Tibial artery (tissue), 4 donors: ENCODE results near the gene HERC3.
A peak's percentile ranks its signal among the peaks of the same experiment; 100 is the strongest.

Experiments used
- DNase-seq, 2 donors: peaks; one replicate each; pipeline ENCODE4 v3.0.0-alpha.2; 2019
- H3K27ac ChIP-seq, 2 donors: fragments of 200-600 bp; sonication (generic) in 1 of 2; 1 replicate in 1 of 2; 2 replicates in 1 of 2; pipeline ENCODE4 v1.5.1; 2018 to 2019; ENCODE audit warnings: mild to moderate bottlenecking in 1 of 2
- H3K27me3 ChIP-seq, 2 donors: fragments of 200-600 bp; sonication (generic) in 1 of 2; one replicate each; pipeline versions ENCODE4 v1.5.1 to v1.6.0; 2016 to 2019
- H3K36me3 ChIP-seq, 3 donors: fragments of 200-600 bp; sonication (generic) in 2 of 3; one replicate each; pipeline ENCODE4 v1.5.1; 2016 to 2019; ENCODE audit warnings: mild to moderate bottlenecking in 2 of 3
- H3K4me1 ChIP-seq, 4 donors: fragments of 200-600 bp; sonication (generic) in 2 of 4; 1 replicate in 3 of 4; 2 replicates in 1 of 4; pipeline ENCODE4 v1.5.1; 2016 to 2019
- H3K4me3 ChIP-seq, 2 donors: fragments of 200-600 bp; sonication (generic) in 1 of 2; 1 replicate in 1 of 2; 2 replicates in 1 of 2; pipeline ENCODE4 v1.5.1; 2018 to 2019; ENCODE audit warnings: mild to moderate bottlenecking in 2 of 2
- H3K9me3 ChIP-seq, 3 donors: fragments of 200-600 bp; sonication (generic) in 1 of 3; one replicate each; pipeline ENCODE4 v1.5.1; 2016 to 2019
- intact Hi-C: fragments of 100-400 bp; cut with DNase I; formaldehyde crosslinking; loops from one replicate; pipeline ENCODE4 v1.15.0; 2023; ENCODE audit warnings: low total_unique reads
- TF ChIP-seq, protein P1 (sequence below), 2 experiments: fragments of 200-600 bp in 1 of 2; fragments of 450-650 bp in 1 of 2; IDR thresholded peaks; one replicate each; pipeline ENCODE4 v1.5.1; 2017 to 2019; ENCODE audit warnings: antibody characterized with exemption in 2 of 2, mild to moderate bottlenecking in 1 of 2, moderate library complexity in 1 of 2

Gene HERC3

DNA sequence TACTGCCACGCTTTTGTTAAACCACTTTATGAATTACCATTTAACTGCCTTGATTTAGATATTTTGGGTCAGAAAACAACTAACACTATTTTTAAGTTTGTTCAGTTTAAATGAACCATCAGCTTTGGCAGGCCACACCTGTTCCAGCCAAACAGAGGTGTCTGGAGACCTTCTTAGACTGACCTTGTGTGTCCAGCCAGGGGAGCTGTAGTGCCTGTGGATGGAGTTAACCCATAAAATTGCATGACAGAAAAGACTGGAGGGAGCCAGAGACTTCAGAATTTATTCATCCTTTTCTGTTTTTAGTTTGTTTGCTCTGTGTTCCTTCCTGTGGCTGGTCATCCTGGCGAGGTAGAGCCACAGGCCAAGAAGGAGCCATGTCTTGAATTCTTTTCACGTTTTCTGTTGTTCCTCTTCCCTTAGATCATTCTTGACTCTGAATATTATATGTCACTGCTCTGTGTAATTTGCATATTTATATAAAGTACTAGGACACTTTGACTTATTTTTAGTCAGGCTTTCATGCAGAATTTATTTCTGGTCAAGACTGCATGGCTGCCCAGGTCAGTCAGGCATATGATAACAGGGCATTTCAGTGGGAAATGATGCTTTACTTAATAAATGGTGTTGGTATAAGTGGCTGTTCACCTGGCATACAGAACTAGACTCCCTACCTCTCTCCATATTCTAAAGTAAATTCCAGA, 26.7 kb downstream of the HERC3 start:
- Histone ChIP-seq H3K27ac (no peak overlapping the region), H3K36me3 (peaks cover 0 to 5% (median 0%) of the 10 kb centered on the region in 3 donors), H3K4me3 (no peak overlapping the region), H3K4me1 (peaks cover 0 to 39% (median 6%) of the 10 kb centered on the region in 4 donors), H3K9me3 (no peaks in the 10 kb centered on the region), H3K27me3 (no peaks in the 10 kb centered on the region)
- TF ChIP-seq, protein P1, sequence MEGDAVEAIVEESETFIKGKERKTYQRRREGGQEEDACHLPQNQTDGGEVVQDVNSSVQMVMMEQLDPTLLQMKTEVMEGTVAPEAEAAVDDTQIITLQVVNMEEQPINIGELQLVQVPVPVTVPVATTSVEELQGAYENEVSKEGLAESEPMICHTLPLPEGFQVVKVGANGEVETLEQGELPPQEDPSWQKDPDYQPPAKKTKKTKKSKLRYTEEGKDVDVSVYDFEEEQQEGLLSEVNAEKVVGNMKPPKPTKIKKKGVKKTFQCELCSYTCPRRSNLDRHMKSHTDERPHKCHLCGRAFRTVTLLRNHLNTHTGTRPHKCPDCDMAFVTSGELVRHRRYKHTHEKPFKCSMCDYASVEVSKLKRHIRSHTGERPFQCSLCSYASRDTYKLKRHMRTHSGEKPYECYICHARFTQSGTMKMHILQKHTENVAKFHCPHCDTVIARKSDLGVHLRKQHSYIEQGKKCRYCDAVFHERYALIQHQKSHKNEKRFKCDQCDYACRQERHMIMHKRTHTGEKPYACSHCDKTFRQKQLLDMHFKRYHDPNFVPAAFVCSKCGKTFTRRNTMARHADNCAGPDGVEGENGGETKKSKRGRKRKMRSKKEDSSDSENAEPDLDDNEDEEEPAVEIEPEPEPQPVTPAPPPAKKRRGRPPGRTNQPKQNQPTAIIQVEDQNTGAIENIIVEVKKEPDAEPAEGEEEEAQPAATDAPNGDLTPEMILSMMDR (IDR thresholded peaks at IDR 0.05): no peak
- no peak for DNase-seq
- intact Hi-C loops: no loop called here

DNA sequence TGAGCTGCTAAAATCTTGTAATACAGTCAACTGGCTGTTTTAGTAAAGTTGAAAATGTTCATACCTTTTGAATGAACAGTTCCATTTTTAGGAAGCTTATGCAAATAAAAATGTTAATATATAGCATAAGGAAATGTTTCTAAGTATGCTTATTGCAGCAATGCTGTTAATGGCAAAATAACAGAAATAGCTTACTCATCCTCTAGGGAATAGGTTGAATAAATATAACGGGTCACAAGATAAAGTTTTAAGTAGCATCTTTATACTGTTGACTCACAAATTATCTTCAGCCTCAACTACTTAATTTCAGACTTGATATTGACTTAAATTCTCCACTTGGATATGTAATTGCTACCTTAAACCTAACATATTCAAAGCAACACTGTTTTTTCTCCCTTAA, 27.7 kb downstream of the HERC3 start:
- Histone ChIP-seq H3K4me3 (no peak overlapping the region), H3K36me3 (peaks cover 0 to 5% (median 0%) of the 10 kb centered on the region in 3 donors), H3K9me3 (no peaks in the 10 kb centered on the region), H3K4me1 (peaks cover 0 to 37% (median 6%) of the 10 kb centered on the region in 4 donors), H3K27ac (no peak overlapping the region), H3K27me3 (no peaks in the 10 kb centered on the region)
- DNase-seq: no peak
- TF ChIP-seq, protein P1 (IDR thresholded peaks at IDR 0.05): no peak
- intact Hi-C loops: no loop called here

DNA sequence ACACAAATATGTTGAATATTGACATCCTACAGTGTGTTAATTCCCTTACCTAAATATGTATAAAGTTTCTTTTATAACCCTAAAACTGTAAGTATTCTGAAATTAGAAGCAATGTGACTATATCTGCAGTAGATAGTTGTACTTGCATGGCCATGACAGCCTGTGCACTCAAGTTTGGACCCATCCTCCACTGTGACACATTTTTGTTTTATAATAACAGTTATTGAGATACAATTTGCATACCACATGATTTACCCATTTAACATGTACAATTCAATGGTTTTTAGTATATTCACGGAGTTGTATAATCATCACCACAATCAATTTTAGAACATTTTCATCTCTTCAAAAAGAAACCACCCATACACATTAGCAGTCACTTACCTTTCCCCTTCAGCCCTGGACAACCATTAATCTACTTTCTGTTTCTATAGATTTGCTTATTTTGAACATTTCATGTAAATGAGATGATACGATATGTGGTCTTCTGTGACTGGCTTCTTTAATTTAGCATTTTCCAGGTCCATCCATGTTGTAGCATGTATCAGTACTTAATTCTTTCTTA, 29.6 kb downstream of the HERC3 start:
- Histone ChIP-seq H3K27me3 (no peaks in the 10 kb centered on the region), H3K4me3 (no peak overlapping the region), H3K27ac (no peak overlapping the region), H3K9me3 (no peaks in the 10 kb centered on the region), H3K36me3 (peaks cover 0 to 5% (median 0%) of the 10 kb centered on the region in 3 donors), H3K4me1 (peaks cover 0 to 27% (median 2%) of the 10 kb centered on the region in 4 donors)
- DNase-seq: no peak
- intact Hi-C loops: no loop called here
- TF ChIP-seq, protein P1 (IDR thresholded peaks at IDR 0.05): no peak

DNA sequence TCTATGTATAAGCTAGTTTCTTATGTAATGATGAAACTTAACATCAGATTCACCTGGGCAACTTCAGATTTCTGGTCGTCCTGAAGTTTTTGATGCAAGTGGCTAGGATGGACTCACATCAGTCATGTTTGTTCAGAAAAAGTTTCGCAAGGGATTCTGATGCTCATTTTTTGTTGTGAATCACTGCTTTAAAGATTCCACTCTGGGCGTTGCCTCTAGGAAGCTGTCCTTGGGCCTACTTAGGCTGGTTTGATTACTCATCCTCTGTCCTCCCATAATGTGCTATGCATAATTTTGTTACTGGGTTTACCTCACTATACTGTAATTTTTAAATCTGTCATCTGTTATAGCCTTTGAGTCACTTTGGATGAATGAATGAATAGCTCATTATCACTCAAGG, 30.8 kb downstream of the HERC3 start:
- H3K4me3 ChIP-seq: no peak overlapping the region
- H3K9me3 ChIP-seq: no peaks in the 10 kb centered on the region
- intact Hi-C loops: no loop called here
- peaks cover 0 to 5% (median 0%) of the 10 kb centered on the region in 3 donors for H3K36me3 ChIP-seq
- TF ChIP-seq, protein P1 (IDR thresholded peaks at IDR 0.05): no peak
- peaks cover 0 to 19% (median 2%) of the 10 kb centered on the region in 4 donors for H3K4me1 ChIP-seq
- no peak for DNase-seq
- H3K27me3 ChIP-seq: no peaks in the 10 kb centered on the region
- H3K27ac ChIP-seq: no peak overlapping the region

DNA sequence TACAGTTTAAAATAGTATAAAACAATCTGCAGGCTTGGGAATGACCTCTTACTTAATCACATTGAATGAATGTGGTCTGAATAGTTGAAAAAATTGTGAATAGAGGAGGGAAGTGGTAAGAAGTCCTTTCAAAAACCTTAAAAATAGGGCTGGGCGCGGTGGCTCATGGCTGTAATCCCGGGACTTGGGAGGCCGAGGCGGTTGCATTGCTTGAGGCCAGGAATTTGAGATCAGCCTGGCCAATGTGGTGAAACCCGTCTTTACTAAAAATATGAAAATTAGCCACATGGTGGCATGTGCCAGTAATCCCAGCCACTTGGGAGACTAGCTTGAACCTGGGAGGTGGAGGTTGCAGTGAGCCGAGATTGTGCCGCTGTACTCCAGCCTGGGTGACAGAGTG, 36.5 kb downstream of the HERC3 start:
- intact Hi-C loops: no loop called here
- TF ChIP-seq, protein P1 (IDR thresholded peaks at IDR 0.05): no peak
- Histone ChIP-seq H3K4me3 (no peak overlapping the region), H3K27me3 (no peaks in the 10 kb centered on the region), H3K27ac (peak overlapping the region in 1 of 2 donors; percentile 23), H3K36me3 (no peaks in the 10 kb centered on the region), H3K4me1 (peaks cover 0 to 25% (median 2%) of the 10 kb centered on the region in 4 donors), H3K9me3 (no peaks in the 10 kb centered on the region)
- no peak for DNase-seq
